C4-2B (cell line): ENCODE data around the gene PSTPIP1.

Experiments
- H3K27ac ChIP-seq: fragments of 450-650 bp; 2 replicates; pipeline ENCODE4 v1.5.1; 2017
- CTCF ChIP-seq: fragments of 450-650 bp; conservative IDR thresholded peaks from 2 replicates; pipeline ENCODE4 v1.5.1; 2017; ENCODE audit warnings: mild to moderate bottlenecking
- ZFX ChIP-seq: fragments of 450-650 bp; IDR thresholded peaks from 2 replicates; pipeline ENCODE4 v1.6.1; 2017

Gene PSTPIP1

DNA sequence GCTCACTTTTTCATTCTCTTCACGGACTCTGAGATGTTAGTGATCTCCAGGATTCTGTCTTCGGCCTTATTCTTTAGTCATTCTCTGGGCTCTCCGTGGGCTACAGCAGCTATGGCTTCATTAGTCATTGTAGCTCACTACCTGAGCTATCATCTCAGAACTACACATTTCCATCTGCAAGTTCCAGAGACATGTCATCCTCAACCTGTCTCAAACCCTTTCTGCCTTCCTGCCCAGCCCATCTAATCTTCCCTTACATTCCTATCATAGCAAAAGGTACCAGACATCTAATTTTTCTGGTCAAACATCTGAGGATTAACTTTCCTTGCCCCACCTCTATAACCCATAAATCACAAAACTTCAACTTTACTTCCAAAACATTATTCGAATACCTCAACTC, 62.8 kb downstream of the PSTPIP1 start:
- TF ChIP-seq ZFX (no peak), CTCF (no peak)
- no peak overlapping the region for H3K27ac ChIP-seq

DNA sequence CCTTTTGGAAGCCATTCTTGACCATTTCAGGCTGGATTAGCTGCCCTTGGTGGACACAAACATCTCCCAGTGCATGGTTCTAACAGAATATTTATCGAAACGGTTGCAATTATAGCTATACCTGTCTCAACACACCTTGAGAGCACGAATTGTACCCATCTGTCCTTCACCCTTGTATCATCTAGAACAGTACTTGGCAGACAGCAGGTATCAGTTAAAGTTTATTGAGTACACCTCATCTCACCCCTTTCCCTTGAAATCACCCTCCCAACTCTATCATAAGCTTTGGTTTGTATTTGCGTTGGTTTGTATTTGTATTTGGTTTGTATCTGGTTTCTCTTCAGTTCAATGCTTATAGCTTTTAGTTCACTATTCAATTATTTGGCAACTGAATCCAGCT, 63.5 kb downstream of the PSTPIP1 start:
- TF ChIP-seq ZFX (no peak), CTCF (no peak)
- H3K27ac ChIP-seq = no peak overlapping the region

DNA sequence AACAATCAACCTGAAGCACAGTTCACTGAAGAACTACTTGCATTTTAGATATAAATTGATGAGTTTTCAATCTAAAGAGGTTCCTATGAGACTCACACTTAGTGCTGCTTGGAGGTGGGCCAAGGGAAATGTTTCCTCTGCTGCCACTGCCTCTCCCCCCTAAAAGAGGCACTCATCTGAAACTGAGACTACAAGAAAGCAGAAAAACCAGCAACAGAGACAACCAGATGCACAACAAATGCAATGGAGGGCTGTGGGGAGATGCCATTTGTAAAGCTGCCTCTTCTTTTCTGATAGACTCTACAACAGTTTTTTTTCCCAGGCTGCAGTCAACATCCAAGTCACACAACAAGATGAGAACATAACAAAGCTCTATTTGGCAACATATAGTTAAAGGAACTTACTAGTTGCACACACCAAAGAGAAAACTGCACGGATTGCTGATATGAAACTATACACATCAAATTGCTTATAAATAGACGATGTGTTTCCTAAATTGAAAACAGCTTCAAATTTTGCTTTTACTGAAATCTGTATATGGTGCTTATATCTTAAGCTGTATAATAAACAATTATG, 64.9 kb downstream of the PSTPIP1 start:
- H3K27ac ChIP-seq = no peak overlapping the region
- TF ChIP-seq CTCF (no peak), ZFX (no peak)

GRCh38 chr15:77060546-77060945, 65.6 kb downstream of the PSTPIP1 start:
- no peak for TF ChIP-seq ZFX
- H3K27ac ChIP-seq = no peak overlapping the region

DNA sequence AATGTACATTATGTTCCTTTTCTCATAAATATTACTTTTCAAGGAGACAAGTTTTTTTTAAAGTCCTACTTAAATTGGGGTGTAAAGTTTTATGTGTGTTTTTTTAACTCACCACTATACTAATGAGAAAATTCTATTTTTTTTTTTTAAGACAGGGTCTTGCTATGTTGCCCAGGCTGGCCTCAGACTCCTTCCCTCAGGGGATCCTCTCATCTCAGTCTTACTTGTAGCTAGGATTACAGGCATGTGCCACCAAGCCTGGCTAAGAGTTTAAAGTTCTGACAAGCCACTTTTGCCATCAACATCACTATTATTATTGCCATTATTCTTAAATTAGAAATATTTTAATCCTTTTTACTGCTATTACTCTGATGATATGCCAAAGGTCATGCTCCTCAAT, 68.3 kb downstream of the PSTPIP1 start:
- TF ChIP-seq CTCF = no peak
- no peak overlapping the region for H3K27ac ChIP-seq

DNA sequence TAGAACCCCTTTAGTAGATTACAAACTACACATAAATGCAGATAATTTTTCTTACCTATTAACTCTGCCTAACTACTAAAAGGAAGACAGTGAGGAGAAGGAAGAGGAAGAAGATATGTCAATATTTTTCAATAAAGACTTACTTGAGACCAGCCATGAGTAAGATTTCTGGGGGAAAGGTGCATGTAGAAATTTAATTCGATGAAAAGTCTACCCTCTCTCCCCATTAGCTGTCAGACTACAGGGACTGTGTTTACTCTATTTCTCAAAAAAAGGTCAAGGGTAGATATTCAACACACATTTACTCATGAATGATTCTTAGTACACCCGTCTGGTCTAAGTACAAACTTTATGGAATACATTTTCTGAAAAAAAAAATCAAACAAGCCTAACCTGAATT, 69.1 kb downstream of the PSTPIP1 start:
- no peak overlapping the region for H3K27ac ChIP-seq
- TF ChIP-seq ZFX (no peak), CTCF (no peak)

GRCh38 chr15:77064539-77065308, 69.8 kb downstream of the PSTPIP1 start:
- H3K27ac ChIP-seq = no peak overlapping the region
- TF ChIP-seq CTCF (no peak), ZFX (no peak)
